ENCODE measurements around the gene GOLGA6L10. TPM values are rescaled to one million over a fixed set of nuclear protein-coding genes. Genes with fewer than 3 reads are reported as not detected.

The GOLGA6L10 gene
- total and polyA plus RNA-seq, 9 of the 15 experiments (the other 6 are each of a cell fraction or from before 2014, with no cell fraction given): 0.32 to 7.1 (median 2.0) TPM

DNA sequence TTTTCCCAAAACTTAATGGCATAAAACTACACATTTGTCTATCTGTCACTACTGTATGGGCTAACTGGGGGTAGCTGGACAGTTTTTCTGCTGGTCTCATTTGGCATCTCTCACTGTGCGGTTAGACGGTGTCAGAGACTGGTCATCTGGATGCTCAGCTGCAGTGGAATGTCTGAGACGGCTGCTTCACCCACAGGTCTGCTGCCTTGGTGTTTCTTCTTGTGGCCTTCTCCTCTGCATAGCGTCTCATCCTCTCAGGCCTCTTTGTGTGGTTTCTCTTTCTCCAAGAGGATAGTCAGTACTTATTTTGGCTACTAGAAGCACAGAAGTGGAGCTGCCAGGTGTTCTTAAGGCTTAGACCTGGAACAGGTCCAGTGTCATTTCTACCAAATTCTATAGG is 44.4 kb upstream of the GOLGA6L10 start (continued):
- TF ChIP-seq, protein P1, sequence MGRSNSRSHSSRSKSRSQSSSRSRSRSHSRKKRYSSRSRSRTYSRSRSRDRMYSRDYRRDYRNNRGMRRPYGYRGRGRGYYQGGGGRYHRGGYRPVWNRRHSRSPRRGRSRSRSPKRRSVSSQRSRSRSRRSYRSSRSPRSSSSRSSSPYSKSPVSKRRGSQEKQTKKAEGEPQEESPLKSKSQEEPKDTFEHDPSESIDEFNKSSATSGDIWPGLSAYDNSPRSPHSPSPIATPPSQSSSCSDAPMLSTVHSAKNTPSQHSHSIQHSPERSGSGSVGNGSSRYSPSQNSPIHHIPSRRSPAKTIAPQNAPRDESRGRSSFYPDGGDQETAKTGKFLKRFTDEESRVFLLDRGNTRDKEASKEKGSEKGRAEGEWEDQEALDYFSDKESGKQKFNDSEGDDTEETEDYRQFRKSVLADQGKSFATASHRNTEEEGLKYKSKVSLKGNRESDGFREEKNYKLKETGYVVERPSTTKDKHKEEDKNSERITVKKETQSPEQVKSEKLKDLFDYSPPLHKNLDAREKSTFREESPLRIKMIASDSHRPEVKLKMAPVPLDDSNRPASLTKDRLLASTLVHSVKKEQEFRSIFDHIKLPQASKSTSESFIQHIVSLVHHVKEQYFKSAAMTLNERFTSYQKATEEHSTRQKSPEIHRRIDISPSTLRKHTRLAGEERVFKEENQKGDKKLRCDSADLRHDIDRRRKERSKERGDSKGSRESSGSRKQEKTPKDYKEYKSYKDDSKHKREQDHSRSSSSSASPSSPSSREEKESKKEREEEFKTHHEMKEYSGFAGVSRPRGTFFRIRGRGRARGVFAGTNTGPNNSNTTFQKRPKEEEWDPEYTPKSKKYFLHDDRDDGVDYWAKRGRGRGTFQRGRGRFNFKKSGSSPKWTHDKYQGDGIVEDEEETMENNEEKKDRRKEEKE (IDR thresholded peaks at IDR 0.05; ENCODE audit: borderline replicate concordance in 1 of 2, control insufficient read depth in 1 of 2, low read depth in 2 of 2, low read length in 1 of 2): no peak
- TF ChIP-seq NR4A1 (CRISPR knock-in tag; IDR thresholded peaks at IDR 0.05): no peak
- TF ChIP-seq NR4A1 (tag; IDR thresholded peaks at IDR 0.05): no peak
- TF ChIP-seq, protein P2, sequence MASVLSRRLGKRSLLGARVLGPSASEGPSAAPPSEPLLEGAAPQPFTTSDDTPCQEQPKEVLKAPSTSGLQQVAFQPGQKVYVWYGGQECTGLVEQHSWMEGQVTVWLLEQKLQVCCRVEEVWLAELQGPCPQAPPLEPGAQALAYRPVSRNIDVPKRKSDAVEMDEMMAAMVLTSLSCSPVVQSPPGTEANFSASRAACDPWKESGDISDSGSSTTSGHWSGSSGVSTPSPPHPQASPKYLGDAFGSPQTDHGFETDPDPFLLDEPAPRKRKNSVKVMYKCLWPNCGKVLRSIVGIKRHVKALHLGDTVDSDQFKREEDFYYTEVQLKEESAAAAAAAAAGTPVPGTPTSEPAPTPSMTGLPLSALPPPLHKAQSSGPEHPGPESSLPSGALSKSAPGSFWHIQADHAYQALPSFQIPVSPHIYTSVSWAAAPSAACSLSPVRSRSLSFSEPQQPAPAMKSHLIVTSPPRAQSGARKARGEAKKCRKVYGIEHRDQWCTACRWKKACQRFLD (CRISPR knock-in tag; IDR thresholded peaks at IDR 0.05): no peak
- TF ChIP-seq, protein P3, sequence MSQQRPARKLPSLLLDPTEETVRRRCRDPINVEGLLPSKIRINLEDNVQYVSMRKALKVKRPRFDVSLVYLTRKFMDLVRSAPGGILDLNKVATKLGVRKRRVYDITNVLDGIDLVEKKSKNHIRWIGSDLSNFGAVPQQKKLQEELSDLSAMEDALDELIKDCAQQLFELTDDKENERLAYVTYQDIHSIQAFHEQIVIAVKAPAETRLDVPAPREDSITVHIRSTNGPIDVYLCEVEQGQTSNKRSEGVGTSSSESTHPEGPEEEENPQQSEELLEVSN (IDR thresholded peaks at IDR 0.05; ENCODE audit: borderline replicate concordance in 1 of 2, extremely low read depth in 1 of 2, insufficient read depth in 1 of 2, insufficient read length in 1 of 2, low read depth in 1 of 2, low read length in 1 of 2, poor library complexity in 1 of 2, severe bottlenecking in 1 of 2): no peak

Data from K562 (cell line).